Esophagus squamous epithelium (tissue), 4 donors: ENCODE data around the gene APBA2.

Source experiments
- CTCF ChIP-seq, 6 experiments: fragments of 450-650 bp in 4 of 6; fragments of 200-600 bp in 2 of 6; sonication (generic) in 2 of 6; IDR thresholded peaks; one replicate each; pipeline ENCODE4 v1.5.1; 2016 to 2019; ENCODE audit warnings: antibody characterized with exemption in 6 of 6, mild to moderate bottlenecking in 4 of 6, moderate library complexity in 4 of 6
- POLR2A ChIP-seq, 4 donors: fragments of 450-650 bp; IDR thresholded peaks; one replicate each; pipeline ENCODE4 v1.6.1; 2017; ENCODE audit warnings: antibody characterized with exemption in 4 of 4, mild to moderate bottlenecking in 4 of 4, moderate library complexity in 3 of 4

GRCh38 chr15:29089731-29090616 is 204.2 kb downstream of the APBA2 start:
- no peak for TF ChIP-seq CTCF (IDR thresholded peaks at IDR 0.05)
- no peak for TF ChIP-seq POLR2A (IDR thresholded peaks at IDR 0.05)
